Liver (tissue), 9 donors: ENCODE measurements around the gene UACA. TPM values are rescaled to one million over a fixed set of nuclear protein-coding genes. Genes with fewer than 3 reads are reported as not detected.
A peak's percentile ranks its signal among the peaks of the same experiment; 100 is the strongest.

Experiments used
- DNase-seq: peaks from one replicate; pipeline ENCODE4 v3.0.0-alpha.2; 2017; ENCODE audit warnings: low spot score
- H3K27ac ChIP-seq, 2 donors: one replicate each; pipeline ENCODE4 v1.7.0; 2013; ENCODE audit warnings: inconsistent platforms in 2 of 2, low read length in 2 of 2, control low read depth in 1 of 2, low read depth in 1 of 2, mild to moderate bottlenecking in 1 of 2
- H3K27me3 ChIP-seq, 4 donors: one replicate each; pipeline versions ENCODE4 v1.6.1 to v1.7.0; 2013; ENCODE audit warnings: low read length in 3 of 4, inconsistent platforms in 1 of 4, mild to moderate bottlenecking in 1 of 4, moderate library complexity in 1 of 4; ENCODE audit not compliant: control insufficient read depth in 4 of 4, insufficient read depth in 4 of 4
- H3K36me3 ChIP-seq, 4 donors: one replicate each; pipeline versions ENCODE4 v1.6.1 to v1.7.0; 2013; ENCODE audit warnings: low read length in 3 of 4, mild to moderate bottlenecking in 3 of 4, low read depth in 1 of 4, moderate library complexity in 1 of 4; ENCODE audit not compliant: control insufficient read depth in 4 of 4, insufficient read depth in 3 of 4
- H3K4me1 ChIP-seq, 4 donors: one replicate each; pipeline versions ENCODE4 v1.6.1 to v1.7.0; 2013; ENCODE audit warnings: low read length in 3 of 4, mild to moderate bottlenecking in 3 of 4, moderate library complexity in 1 of 4; ENCODE audit not compliant: control insufficient read depth in 4 of 4, insufficient read depth in 4 of 4
- H3K4me3 ChIP-seq, 3 donors: one replicate each; pipeline versions ENCODE4 v1.6.1 to v1.7.0; 2013; ENCODE audit warnings: low read length in 3 of 3, control low read depth in 1 of 3, low read depth in 1 of 3, mild to moderate bottlenecking in 1 of 3
- H3K9ac ChIP-seq, 2 donors: one replicate each; pipeline ENCODE4 v1.7.0; 2013; ENCODE audit warnings: low read length in 2 of 2, mild to moderate bottlenecking in 2 of 2, moderate library complexity in 2 of 2, control low read depth in 1 of 2, low read depth in 1 of 2
- H3K9me3 ChIP-seq, 4 donors: one replicate each; pipeline versions ENCODE4 v1.6.1 to v1.7.0; 2013; ENCODE audit warnings: low read length in 3 of 4; ENCODE audit not compliant: control insufficient read depth in 4 of 4
- ATF3 ChIP-seq: IDR thresholded peaks from 2 replicates; pipeline ENCODE4 v1.6.1; 2016; ENCODE audit warnings: antibody characterized with exemption
- EGR1 ChIP-seq, 2 donors: IDR thresholded peaks; 2 replicates each; pipeline ENCODE4 v1.6.1; 2016 to 2018; ENCODE audit warnings: antibody characterized with exemption in 2 of 2, low read depth in 2 of 2
- FOXA1 ChIP-seq: IDR thresholded peaks from 2 replicates; pipeline ENCODE4 v1.6.1; 2016; ENCODE audit warnings: antibody characterized with exemption
- FOXA2 ChIP-seq: IDR thresholded peaks from 2 replicates; pipeline ENCODE4 v1.6.1; 2016; ENCODE audit warnings: antibody characterized with exemption
- GABPA ChIP-seq, 2 donors: IDR thresholded peaks in 1 of 2; conservative IDR thresholded peaks in 1 of 2; 2 replicates each; pipeline ENCODE4 v1.6.1; 2016; ENCODE audit warnings: antibody characterized with exemption in 2 of 2, mild to moderate bottlenecking in 1 of 2, moderate library complexity in 1 of 2
- HNF4A ChIP-seq, 2 donors: conservative IDR thresholded peaks; 2 replicates each; pipeline ENCODE4 v1.6.1; 2016; ENCODE audit warnings: antibody characterized with exemption in 2 of 2, mild to moderate bottlenecking in 2 of 2
- HNF4G ChIP-seq: IDR thresholded peaks from 2 replicates; pipeline ENCODE4 v1.6.1; 2016; ENCODE audit warnings: antibody characterized with exemption
- JUND ChIP-seq, 2 donors: IDR thresholded peaks; 2 replicates each; pipeline ENCODE4 v1.6.1; 2016; ENCODE audit warnings: antibody characterized with exemption in 2 of 2
- MAX ChIP-seq: IDR thresholded peaks from 2 replicates; pipeline ENCODE4 v1.6.1; 2016; ENCODE audit warnings: antibody characterized with exemption
- NR2F2 ChIP-seq: IDR thresholded peaks from 2 replicates; pipeline ENCODE4 v1.6.1; 2016; ENCODE audit warnings: antibody characterized with exemption
- RAD21 ChIP-seq, 2 donors: IDR thresholded peaks; 2 replicates each; pipeline ENCODE4 v1.6.1; 2016; ENCODE audit warnings: antibody characterized with exemption in 2 of 2, mild to moderate bottlenecking in 2 of 2
- REST ChIP-seq: IDR thresholded peaks from 2 replicates; pipeline ENCODE4 v1.6.1; 2016; ENCODE audit warnings: antibody characterized with exemption, mild to moderate bottlenecking
- RXRA ChIP-seq, 2 donors: IDR thresholded peaks; 2 replicates each; pipeline ENCODE4 v1.6.1; 2017 to 2018; ENCODE audit warnings: antibody characterized with exemption in 2 of 2, mild to moderate bottlenecking in 1 of 2
- SP1 ChIP-seq: IDR thresholded peaks from 2 replicates; pipeline ENCODE4 v1.6.1; 2018; ENCODE audit warnings: antibody characterized with exemption, mild to moderate bottlenecking
- TAF1 ChIP-seq: conservative IDR thresholded peaks from 2 replicates; pipeline ENCODE4 v1.6.1; 2016; ENCODE audit warnings: antibody characterized with exemption, mild to moderate bottlenecking
- YY1 ChIP-seq: IDR thresholded peaks from 2 replicates; pipeline ENCODE4 v1.6.1; 2016; ENCODE audit warnings: antibody characterized with exemption, mild to moderate bottlenecking
- ZBTB33 ChIP-seq: IDR thresholded peaks from 2 replicates; pipeline ENCODE4 v1.6.1; 2016; ENCODE audit warnings: antibody characterized with exemption
- WGBS: extraction: QIAGEN DNeasy Blood & Tissue Kit; methylation state at CpG from one replicate; pipeline ENCODE4 v1.1.7; 2013; 5-methylcytosine and 5-hydroxymethylcytosine counted together
- polyA plus RNA-seq, 2 donors: library from polyadenylated mRNA; stranded (reverse) in 1 of 2; unstranded in 1 of 2; fragments of 200-250 nt in 1 of 2; fragments of >200 nt in 1 of 2; fragmentation: Nextera tagmentation in 1 of 2; extraction: Ambion mirVana in 1 of 2; gene quantifications; one replicate each; pipeline versions ENCODE4 v1.2.1 to v1.2.3, GENCODE V29; 2013 to 2015
- total RNA-seq, 2 donors: library from RNA; depleted of rRNA; stranded (reverse); fragments of >200 nt; gene quantifications; one replicate each; pipeline ENCODE4 v1.2.3, GENCODE V29; 2014
- TF ChIP-seq, protein P1 (sequence below): fragments of 150-350 bp; IDR thresholded peaks from 2 replicates; pipeline ENCODE4 v1.5.1; 2017; ENCODE audit warnings: improper control_type of control experiment, low read depth, low read length; ENCODE audit not compliant: missing input control
- donor health status: healthy.
- donor health status: healthy.
- donor health status: healthy.
- donor health status: healthy.
- donor health status: healthy.

The UACA gene
- total and polyA plus RNA-seq, 4 donors: 3.9 to 16.0 (median 10.0) TPM

- WGBS: 90% methylated on average over 4 of the region's 4 CpGs
- no peak for TF ChIP-seq JUND (IDR thresholded peaks at IDR 0.05)
- no peak for TF ChIP-seq NR2F2
- TF ChIP-seq EGR1 (IDR thresholded peaks at IDR 0.05; ENCODE audit: low read depth in 2 of 2): no peak
- TF ChIP-seq REST: no peak
- no peak for TF ChIP-seq ATF3
- TF ChIP-seq RAD21 (IDR thresholded peaks at IDR 0.05): no peak
- TF ChIP-seq FOXA2: no peak
- TF ChIP-seq MAX: no peak
- TF ChIP-seq TAF1: no peak
- no peaks in the 10 kb centered on the region for H3K9me3 ChIP-seq
- no peak overlapping the region for H3K9ac ChIP-seq
- no peak overlapping the region for H3K27ac ChIP-seq
- peaks cover 0 to 3% (median under 1%) of the 10 kb centered on the region in 4 donors for H3K4me1 ChIP-seq
- no peak overlapping the region for H3K4me3 ChIP-seq
- DNase-seq: no peak
- no peaks in the 10 kb centered on the region for H3K36me3 ChIP-seq
- no peaks in the 10 kb centered on the region for H3K27me3 ChIP-seq
Observed at GRCh38 chr15:70789213-70789612, 25.9 kb upstream of the UACA start.

GRCh38 chr15:70788114-70789049 lies 25.0 kb upstream of the UACA start:
- peak overlapping the region in 1 of 2 donors; percentile 24 for H3K27ac ChIP-seq
- DNase-seq: no peak
- no peaks in the 10 kb centered on the region for H3K36me3 ChIP-seq
- WGBS: 82% methylated on average over 6 of the region's 6 CpGs
- H3K27me3 ChIP-seq: no peaks in the 10 kb centered on the region
- H3K9ac ChIP-seq: no peak overlapping the region
- no peaks in the 10 kb centered on the region for H3K9me3 ChIP-seq
- peaks cover 0 to 3% (median under 1%) of the 10 kb centered on the region in 4 donors for H3K4me1 ChIP-seq
- H3K4me3 ChIP-seq: no peak overlapping the region
- no peak for TF ChIP-seq GABPA (IDR thresholded peaks at IDR 0.05 in 1 of 2, conservative IDR thresholded peaks at IDR 0.05 in 1 of 2)
- TF ChIP-seq JUND (IDR thresholded peaks at IDR 0.05): peak; percentile 41 to 93
- no peak for TF ChIP-seq SP1
- no peak for TF ChIP-seq EGR1 (IDR thresholded peaks at IDR 0.05; ENCODE audit: low read depth in 2 of 2)
- TF ChIP-seq REST: no peak
- no peak for TF ChIP-seq ZBTB33
- TF ChIP-seq TAF1: no peak
- TF ChIP-seq YY1: no peak
- peak; percentile 69 to 93 for TF ChIP-seq HNF4A (conservative IDR thresholded peaks at IDR 0.05)
- TF ChIP-seq FOXA1: no peak
- TF ChIP-seq, protein P1, sequence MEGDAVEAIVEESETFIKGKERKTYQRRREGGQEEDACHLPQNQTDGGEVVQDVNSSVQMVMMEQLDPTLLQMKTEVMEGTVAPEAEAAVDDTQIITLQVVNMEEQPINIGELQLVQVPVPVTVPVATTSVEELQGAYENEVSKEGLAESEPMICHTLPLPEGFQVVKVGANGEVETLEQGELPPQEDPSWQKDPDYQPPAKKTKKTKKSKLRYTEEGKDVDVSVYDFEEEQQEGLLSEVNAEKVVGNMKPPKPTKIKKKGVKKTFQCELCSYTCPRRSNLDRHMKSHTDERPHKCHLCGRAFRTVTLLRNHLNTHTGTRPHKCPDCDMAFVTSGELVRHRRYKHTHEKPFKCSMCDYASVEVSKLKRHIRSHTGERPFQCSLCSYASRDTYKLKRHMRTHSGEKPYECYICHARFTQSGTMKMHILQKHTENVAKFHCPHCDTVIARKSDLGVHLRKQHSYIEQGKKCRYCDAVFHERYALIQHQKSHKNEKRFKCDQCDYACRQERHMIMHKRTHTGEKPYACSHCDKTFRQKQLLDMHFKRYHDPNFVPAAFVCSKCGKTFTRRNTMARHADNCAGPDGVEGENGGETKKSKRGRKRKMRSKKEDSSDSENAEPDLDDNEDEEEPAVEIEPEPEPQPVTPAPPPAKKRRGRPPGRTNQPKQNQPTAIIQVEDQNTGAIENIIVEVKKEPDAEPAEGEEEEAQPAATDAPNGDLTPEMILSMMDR: no peak
- TF ChIP-seq ATF3: no peak
- peak; percentile 13 for TF ChIP-seq NR2F2
- TF ChIP-seq MAX: no peak
- no peak for TF ChIP-seq HNF4G
- peak in 1 of 2 donors; percentile 68 for TF ChIP-seq RXRA (IDR thresholded peaks at IDR 0.05)
- TF ChIP-seq RAD21 (IDR thresholded peaks at IDR 0.05): no peak
